ENCODE data around the gene GIPC2.
"Not testable (repeated sequence)": the region's sequence is repeated elsewhere in the genome, so short reads cannot be mapped to it uniquely, and the experiment has no call there.

The GIPC2 gene

GRCh38 chr1:78120485-78120884, 74.7 kb downstream of the GIPC2 start:
- H3K27me3 ChIP-seq (ENCODE audit: control insufficient read depth, insufficient read depth, low read length); H3K9me3 ChIP-seq (ENCODE audit: control insufficient read depth, insufficient read depth, low read length); H3K9ac ChIP-seq (ENCODE audit: low read depth, low read length); H3K27ac ChIP-seq (ENCODE audit: low read depth, low read length); H3K4me3 ChIP-seq (ENCODE audit: low read depth, low read length); H3K36me3 ChIP-seq (ENCODE audit: control insufficient read depth, insufficient read depth, low read length): not testable (repeated sequence)
- peaks cover 11% of the 10 kb centered on the region for H3K4me1 ChIP-seq (ENCODE audit: control insufficient read depth, insufficient read depth, low read length)

DNA sequence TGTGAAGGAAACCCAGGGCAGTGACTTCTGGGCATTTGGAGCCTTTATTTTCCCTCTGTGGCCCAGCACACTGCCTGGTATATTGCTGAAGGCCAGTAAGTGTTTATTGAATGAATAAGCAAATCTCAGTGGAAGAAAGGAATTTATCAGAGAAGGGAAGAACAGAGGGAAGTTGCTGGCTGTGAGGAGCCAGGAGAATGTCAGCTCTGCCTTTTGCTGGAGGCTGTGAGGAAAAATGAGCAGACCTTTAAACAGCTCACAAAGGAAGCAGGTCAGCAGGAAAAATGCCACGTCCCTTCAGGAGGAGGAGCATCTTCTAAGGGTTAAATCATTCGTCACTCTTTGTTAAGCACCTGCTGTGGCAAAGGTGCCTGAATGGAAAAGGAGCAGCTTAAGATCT, 75.9 kb downstream of the GIPC2 start:
- no peak overlapping the region for H3K27ac ChIP-seq (ENCODE audit: low read depth, low read length)
- no peak overlapping the region for H3K9ac ChIP-seq (ENCODE audit: low read depth, low read length)
- no peak overlapping the region for H3K4me3 ChIP-seq (ENCODE audit: low read depth, low read length)
- no peaks in the 10 kb centered on the region for H3K36me3 ChIP-seq (ENCODE audit: control insufficient read depth, insufficient read depth, low read length)
- H3K4me1 ChIP-seq (ENCODE audit: control insufficient read depth, insufficient read depth, low read length) = peaks cover 11% of the 10 kb centered on the region
- H3K9me3 ChIP-seq (ENCODE audit: control insufficient read depth, insufficient read depth, low read length) = no peaks in the 10 kb centered on the region
- no peaks in the 10 kb centered on the region for H3K27me3 ChIP-seq (ENCODE audit: control insufficient read depth, insufficient read depth, low read length)

DNA sequence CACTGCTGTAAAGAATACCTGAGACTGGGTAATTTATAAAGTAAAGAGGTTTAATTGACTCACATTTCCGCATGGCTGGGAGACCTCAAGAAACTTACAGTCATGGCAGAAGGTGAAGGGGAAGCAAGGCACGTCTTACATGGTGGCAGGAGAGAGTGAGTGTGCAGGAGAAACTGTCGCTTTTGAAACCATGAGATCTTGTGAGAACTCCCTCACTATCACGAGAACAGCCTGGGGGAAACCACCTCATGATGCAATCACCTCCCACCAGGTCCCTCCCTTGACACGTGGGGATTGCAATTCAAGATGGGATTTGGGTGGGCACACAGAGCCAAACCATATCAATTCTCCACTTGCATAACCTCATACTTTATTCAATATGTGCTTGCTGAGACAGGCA, 76.6 kb downstream of the GIPC2 start:
- Histone ChIP-seq H3K4me3 (ENCODE audit: low read depth, low read length) (no peak overlapping the region), H3K36me3 (ENCODE audit: control insufficient read depth, insufficient read depth, low read length) (no peaks in the 10 kb centered on the region), H3K9me3 (ENCODE audit: control insufficient read depth, insufficient read depth, low read length) (no peaks in the 10 kb centered on the region), H3K27me3 (ENCODE audit: control insufficient read depth, insufficient read depth, low read length) (no peaks in the 10 kb centered on the region), H3K4me1 (ENCODE audit: control insufficient read depth, insufficient read depth, low read length) (peaks cover 11% of the 10 kb centered on the region), H3K9ac (ENCODE audit: low read depth, low read length) (no peak overlapping the region), H3K27ac (ENCODE audit: low read depth, low read length) (no peak overlapping the region)

DNA sequence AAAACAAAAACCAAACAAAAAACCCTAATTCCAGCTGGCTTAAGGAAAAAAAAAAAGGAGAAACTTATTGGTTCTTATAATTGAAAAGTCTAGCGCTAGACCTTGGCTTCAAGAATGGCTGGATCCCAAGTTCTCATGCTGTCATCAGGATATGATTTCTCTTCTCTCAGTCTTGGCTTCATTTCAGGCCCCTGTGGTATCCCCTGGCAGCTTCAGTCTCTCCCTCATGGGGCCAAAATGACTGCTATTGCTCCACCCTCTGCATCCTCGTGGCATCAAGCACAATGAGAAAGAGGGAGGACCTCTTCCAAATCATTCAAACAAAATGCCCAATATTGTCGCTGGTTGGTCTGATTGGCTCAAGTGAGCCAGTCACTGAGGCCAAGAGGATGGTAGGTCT, 80.7 kb downstream of the GIPC2 start:
- H3K9ac ChIP-seq (ENCODE audit: low read depth, low read length) = no peak overlapping the region
- no peaks in the 10 kb centered on the region for H3K9me3 ChIP-seq (ENCODE audit: control insufficient read depth, insufficient read depth, low read length)
- no peaks in the 10 kb centered on the region for H3K27me3 ChIP-seq (ENCODE audit: control insufficient read depth, insufficient read depth, low read length)
- H3K4me1 ChIP-seq (ENCODE audit: control insufficient read depth, insufficient read depth, low read length) = peaks cover 8% of the 10 kb centered on the region
- no peak overlapping the region for H3K4me3 ChIP-seq (ENCODE audit: low read depth, low read length)
- H3K36me3 ChIP-seq (ENCODE audit: control insufficient read depth, insufficient read depth, low read length) = no peaks in the 10 kb centered on the region
- H3K27ac ChIP-seq (ENCODE audit: low read depth, low read length) = no peak overlapping the region

DNA sequence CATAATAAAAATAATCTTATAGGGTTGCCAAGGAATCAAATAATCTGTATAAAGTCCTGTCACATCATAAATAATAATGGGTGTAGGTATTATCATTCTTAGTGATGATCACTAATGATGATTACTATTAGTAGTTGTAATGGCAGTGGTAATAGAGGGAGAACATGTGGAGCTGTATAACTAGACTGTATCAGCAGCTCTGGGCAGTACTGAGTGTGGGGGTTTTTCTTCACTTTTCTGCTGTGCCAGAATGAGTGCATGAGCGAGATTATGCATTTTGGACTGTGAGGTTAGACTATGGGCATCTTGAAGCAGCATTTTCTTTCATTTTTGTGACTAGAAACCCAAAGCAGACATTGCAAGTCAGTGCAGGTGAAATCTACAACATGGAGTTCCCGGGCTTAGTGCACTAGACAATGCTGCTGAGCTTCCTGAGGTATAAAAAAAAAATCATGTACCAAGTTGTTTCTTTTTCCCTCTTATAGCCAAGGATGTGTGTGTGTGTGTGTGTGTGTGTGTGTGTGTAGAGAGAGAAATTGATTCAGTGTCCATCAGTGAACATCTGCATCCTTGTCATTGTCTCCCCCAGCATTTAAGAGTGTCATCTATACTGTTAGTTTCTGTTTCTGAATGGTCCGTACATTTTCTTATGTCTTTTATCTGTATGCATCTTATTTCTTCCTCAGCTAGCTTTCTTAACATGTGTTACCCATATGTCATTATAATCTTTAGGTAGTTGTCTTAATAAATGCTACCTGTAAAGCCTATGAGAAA, 86.6 kb downstream of the GIPC2 start:
- no peak overlapping the region for H3K9ac ChIP-seq (ENCODE audit: low read depth, low read length)
- H3K36me3 ChIP-seq (ENCODE audit: control insufficient read depth, insufficient read depth, low read length) = no peaks in the 10 kb centered on the region
- no peaks in the 10 kb centered on the region for H3K4me1 ChIP-seq (ENCODE audit: control insufficient read depth, insufficient read depth, low read length)
- no peak overlapping the region for H3K4me3 ChIP-seq (ENCODE audit: low read depth, low read length)
- H3K27me3 ChIP-seq (ENCODE audit: control insufficient read depth, insufficient read depth, low read length) = no peaks in the 10 kb centered on the region
- H3K27ac ChIP-seq (ENCODE audit: low read depth, low read length) = no peak overlapping the region
- H3K9me3 ChIP-seq (ENCODE audit: control insufficient read depth, insufficient read depth, low read length) = no peaks in the 10 kb centered on the region

DNA sequence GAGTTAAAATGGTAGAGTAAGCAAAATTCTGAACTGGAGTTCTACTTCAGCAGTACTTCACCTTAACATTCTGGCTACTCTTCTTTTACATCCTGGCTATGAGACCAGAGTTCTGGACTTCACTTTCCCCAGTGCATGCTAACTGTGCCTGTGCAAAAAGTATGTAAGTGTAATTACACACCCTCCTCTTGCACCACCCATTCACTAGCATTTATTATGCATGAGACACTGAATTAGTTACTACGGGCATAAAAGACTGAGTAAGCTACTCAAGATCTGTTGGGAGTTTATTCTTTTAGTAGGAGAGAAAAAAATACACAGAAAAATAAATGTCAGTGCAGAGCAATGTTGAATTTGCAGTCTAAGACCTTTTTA, 87.2 kb downstream of the GIPC2 start:
- Histone ChIP-seq H3K9ac (ENCODE audit: low read depth, low read length) (no peak overlapping the region), H3K36me3 (ENCODE audit: control insufficient read depth, insufficient read depth, low read length) (no peaks in the 10 kb centered on the region), H3K4me3 (ENCODE audit: low read depth, low read length) (no peak overlapping the region), H3K27me3 (ENCODE audit: control insufficient read depth, insufficient read depth, low read length) (no peaks in the 10 kb centered on the region), H3K27ac (ENCODE audit: low read depth, low read length) (no peak overlapping the region), H3K9me3 (ENCODE audit: control insufficient read depth, insufficient read depth, low read length) (no peaks in the 10 kb centered on the region), H3K4me1 (ENCODE audit: control insufficient read depth, insufficient read depth, low read length) (no peaks in the 10 kb centered on the region)

DNA sequence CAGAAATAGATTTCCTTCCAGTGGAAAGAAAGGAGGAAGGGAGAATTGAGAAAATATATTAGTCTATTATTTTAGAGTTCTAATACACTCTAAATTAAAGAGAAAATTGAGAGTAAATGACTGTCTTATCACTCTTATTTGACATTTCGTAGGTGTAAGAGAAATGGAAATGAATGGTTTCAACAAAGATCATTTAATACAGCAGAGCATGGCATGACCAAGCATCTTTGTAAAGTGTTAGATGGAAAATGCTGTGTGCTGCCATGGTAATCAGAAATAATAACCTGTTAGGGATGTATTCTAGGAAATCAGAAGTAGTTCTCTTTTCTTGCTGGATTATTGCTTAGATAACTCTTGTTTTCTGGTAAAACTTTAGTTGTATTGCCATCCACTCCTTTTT, 90.9 kb downstream of the GIPC2 start:
- Histone ChIP-seq H3K9me3 (ENCODE audit: control insufficient read depth, insufficient read depth, low read length) (no peaks in the 10 kb centered on the region), H3K27me3 (ENCODE audit: control insufficient read depth, insufficient read depth, low read length) (no peaks in the 10 kb centered on the region), H3K9ac (ENCODE audit: low read depth, low read length) (no peak overlapping the region), H3K4me3 (ENCODE audit: low read depth, low read length) (no peak overlapping the region), H3K4me1 (ENCODE audit: control insufficient read depth, insufficient read depth, low read length) (no peaks in the 10 kb centered on the region), H3K27ac (ENCODE audit: low read depth, low read length) (no peak overlapping the region), H3K36me3 (ENCODE audit: control insufficient read depth, insufficient read depth, low read length) (no peaks in the 10 kb centered on the region)

GRCh38 chr1:78141531-78142231, 95.9 kb downstream of the GIPC2 start:
- Histone ChIP-seq H3K36me3 (ENCODE audit: control insufficient read depth, insufficient read depth, low read length) (no peaks in the 10 kb centered on the region), H3K4me1 (ENCODE audit: control insufficient read depth, insufficient read depth, low read length) (no peaks in the 10 kb centered on the region), H3K4me3 (ENCODE audit: low read depth, low read length) (no peak overlapping the region), H3K27me3 (ENCODE audit: control insufficient read depth, insufficient read depth, low read length) (no peaks in the 10 kb centered on the region), H3K9ac (ENCODE audit: low read depth, low read length) (no peak overlapping the region), H3K27ac (ENCODE audit: low read depth, low read length) (no peak overlapping the region), H3K9me3 (ENCODE audit: control insufficient read depth, insufficient read depth, low read length) (no peaks in the 10 kb centered on the region)

- no peaks in the 10 kb centered on the region for H3K27me3 ChIP-seq (ENCODE audit: control insufficient read depth, insufficient read depth, low read length)
- H3K27ac ChIP-seq (ENCODE audit: low read depth, low read length) = no peak overlapping the region
Observed at GRCh38 chr1:78142736-78143135, 97.0 kb downstream of the GIPC2 start.

DNA sequence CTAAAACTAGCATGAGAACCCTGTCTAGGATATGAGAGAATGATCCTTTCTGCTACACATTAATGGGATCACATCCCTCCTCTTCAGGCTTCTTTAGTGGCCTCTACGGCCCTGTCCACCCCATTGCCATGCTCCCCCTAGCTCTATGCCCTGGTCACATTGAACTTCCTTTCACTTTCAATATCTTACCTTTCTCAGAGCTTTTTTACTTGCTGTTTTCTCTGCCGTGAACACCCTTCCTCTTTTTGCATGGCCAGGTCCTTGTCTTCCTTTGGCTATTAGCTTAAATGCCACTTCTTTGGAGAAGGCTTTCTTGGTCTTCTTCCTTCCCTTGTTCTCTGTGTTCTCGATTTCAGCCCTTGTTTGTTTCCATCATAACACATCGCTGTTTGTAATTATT, 97.4 kb downstream of the GIPC2 start:
- Histone ChIP-seq H3K27me3 (ENCODE audit: control insufficient read depth, insufficient read depth, low read length) (no peaks in the 10 kb centered on the region), H3K9me3 (ENCODE audit: control insufficient read depth, insufficient read depth, low read length) (no peaks in the 10 kb centered on the region), H3K4me1 (ENCODE audit: control insufficient read depth, insufficient read depth, low read length) (no peaks in the 10 kb centered on the region), H3K36me3 (ENCODE audit: control insufficient read depth, insufficient read depth, low read length) (no peaks in the 10 kb centered on the region), H3K27ac (ENCODE audit: low read depth, low read length) (no peak overlapping the region), H3K4me3 (ENCODE audit: low read depth, low read length) (no peak overlapping the region), H3K9ac (ENCODE audit: low read depth, low read length) (no peak overlapping the region)

More at GRCh38 chr1:78142736-78143135, 97.0 kb downstream of the GIPC2 start:
- no peaks in the 10 kb centered on the region for H3K4me1 ChIP-seq (ENCODE audit: control insufficient read depth, insufficient read depth, low read length)
- no peaks in the 10 kb centered on the region for H3K9me3 ChIP-seq (ENCODE audit: control insufficient read depth, insufficient read depth, low read length)
- H3K4me3 ChIP-seq (ENCODE audit: low read depth, low read length) = no peak overlapping the region
- no peaks in the 10 kb centered on the region for H3K36me3 ChIP-seq (ENCODE audit: control insufficient read depth, insufficient read depth, low read length)
- H3K9ac ChIP-seq (ENCODE audit: low read depth, low read length) = no peak overlapping the region

GRCh38 chr1:78143673-78144072, 97.9 kb downstream of the GIPC2 start:
- Histone ChIP-seq H3K4me1 (ENCODE audit: control insufficient read depth, insufficient read depth, low read length) (no peaks in the 10 kb centered on the region), H3K9ac (ENCODE audit: low read depth, low read length) (no peak overlapping the region), H3K9me3 (ENCODE audit: control insufficient read depth, insufficient read depth, low read length) (no peaks in the 10 kb centered on the region), H3K27ac (ENCODE audit: low read depth, low read length) (no peak overlapping the region), H3K27me3 (ENCODE audit: control insufficient read depth, insufficient read depth, low read length) (no peaks in the 10 kb centered on the region), H3K4me3 (ENCODE audit: low read depth, low read length) (no peak overlapping the region), H3K36me3 (ENCODE audit: control insufficient read depth, insufficient read depth, low read length) (no peaks in the 10 kb centered on the region)

Data from HUES48 (cell line).